Urinary bladder (tissue), 4 donors: Measurements from ENCODE around the gene TJP3. TPM values are rescaled to one million over a fixed set of nuclear protein-coding genes. Genes with fewer than 3 reads are reported as not detected.

ENCODE experiments used
- DNase-seq: peaks from one replicate; pipeline ENCODE4 v3.0.0-alpha.2; 2015; ENCODE audit errors: extremely low spot score
- H3K27ac ChIP-seq: one replicate; pipeline ENCODE4 v1.5.1; 2013; ENCODE audit warnings: low read depth, mild to moderate bottlenecking, moderate library complexity
- H3K36me3 ChIP-seq: one replicate; pipeline ENCODE4 v1.6.1; 2013; ENCODE audit warnings: mild to moderate bottlenecking, moderate library complexity; ENCODE audit not compliant: insufficient read depth
- H3K4me1 ChIP-seq: one replicate; pipeline ENCODE4 v1.6.1; 2013; ENCODE audit warnings: mild to moderate bottlenecking, moderate library complexity; ENCODE audit not compliant: insufficient read depth
- H3K4me3 ChIP-seq: one replicate; pipeline ENCODE4 v1.5.1; 2013; ENCODE audit warnings: low read depth, low read length
- WGBS: extraction: QIAGEN DNeasy Blood & Tissue Kit; methylation state at CpG from one replicate; pipeline ENCODE4 v1.1.7; 2013; 5-methylcytosine and 5-hydroxymethylcytosine counted together
- polyA plus RNA-seq: library from polyadenylated mRNA; stranded (reverse); fragments of 200-250 nt; gene quantifications from one replicate; pipeline ENCODE4 v1.2.3, GENCODE V29; 2013
- total RNA-seq: library from RNA; depleted of rRNA; stranded (reverse); fragments of >200 nt; gene quantifications from one replicate; pipeline ENCODE4 v1.2.3, GENCODE V29; 2014
- donor health status: healthy with polysubstance abuse.
- donor health status: healthy.

Gene TJP3
- total and polyA plus RNA-seq, 2 donors = 2.8 to 3.1 TPM

GRCh38 chr19:3692141-3693024, 15.8 kb upstream of the TJP3 start:
- Histone ChIP-seq H3K4me1 (no peaks in the 10 kb centered on the region), H3K27ac (no peak overlapping the region), H3K36me3 (peaks cover 1% of the 10 kb centered on the region), H3K4me3 (no peak overlapping the region)
- WGBS = 82% methylated on average over 25 of the region's 25 CpGs
- DNase-seq = no peak

GRCh38 chr19:3693025-3693925, 14.9 kb upstream of the TJP3 start:
- Histone ChIP-seq H3K36me3 (no peaks in the 10 kb centered on the region), H3K27ac (no peak overlapping the region), H3K4me1 (no peaks in the 10 kb centered on the region), H3K4me3 (no peak overlapping the region)
- 53% methylated on average over 34 of the region's 34 CpGs for WGBS
- no peak for DNase-seq

- WGBS = 92% methylated on average over 42 of the region's 42 CpGs
- no peaks in the 10 kb centered on the region for H3K36me3 ChIP-seq
- no peak overlapping the region for H3K4me3 ChIP-seq
- no peak for DNase-seq
- H3K27ac ChIP-seq = no peak overlapping the region
- H3K4me1 ChIP-seq = no peaks in the 10 kb centered on the region
Observed at GRCh38 chr19:3694361-3695123, 13.6 kb upstream of the TJP3 start.

GRCh38 chr19:3695124-3695733, 13.0 kb upstream of the TJP3 start:
- WGBS = 95% methylated on average over 25 of the region's 25 CpGs
- no peak overlapping the region for H3K4me3 ChIP-seq
- no peaks in the 10 kb centered on the region for H3K36me3 ChIP-seq
- H3K4me1 ChIP-seq = no peaks in the 10 kb centered on the region
- DNase-seq = no peak
- no peak overlapping the region for H3K27ac ChIP-seq

- 89% methylated on average over 23 of the region's 23 CpGs for WGBS
- DNase-seq = no peak
- Histone ChIP-seq H3K4me1 (no peaks in the 10 kb centered on the region), H3K36me3 (no peaks in the 10 kb centered on the region), H3K4me3 (no peak overlapping the region), H3K27ac (no peak overlapping the region)
Observed at GRCh38 chr19:3695986-3696659, 12.1 kb upstream of the TJP3 start.

- Histone ChIP-seq H3K4me1 (no peaks in the 10 kb centered on the region), H3K4me3 (no peak overlapping the region), H3K27ac (no peak overlapping the region), H3K36me3 (no peaks in the 10 kb centered on the region)
- WGBS = 89% methylated on average over 10 of the region's 10 CpGs
- DNase-seq = no peak
Observed at GRCh38 chr19:3696660-3696995, 11.6 kb upstream of the TJP3 start.

GRCh38 chr19:3697094-3697493, 11.1 kb upstream of the TJP3 start:
- no peak overlapping the region for H3K27ac ChIP-seq
- no peak for DNase-seq
- 91% methylated on average over 30 of the region's 30 CpGs for WGBS

GRCh38 chr19:3697671-3698385, 10.4 kb upstream of the TJP3 start:
- WGBS = 84% methylated on average over 43 of the region's 43 CpGs

More at GRCh38 chr19:3697094-3697493, 11.1 kb upstream of the TJP3 start:
- no peaks in the 10 kb centered on the region for H3K36me3 ChIP-seq
- no peak overlapping the region for H3K4me3 ChIP-seq
- no peaks in the 10 kb centered on the region for H3K4me1 ChIP-seq

GRCh38 chr19:3698386-3698950, 9.7 kb upstream of the TJP3 start:
- 45% methylated on average over 12 of the region's 12 CpGs for WGBS
- H3K27ac ChIP-seq = no peak overlapping the region
- H3K4me3 ChIP-seq = peak overlapping the region; percentile 99
- no peaks in the 10 kb centered on the region for H3K36me3 ChIP-seq
- DNase-seq = no peak
- no peaks in the 10 kb centered on the region for H3K4me1 ChIP-seq

More at GRCh38 chr19:3697671-3698385, 10.4 kb upstream of the TJP3 start:
- Histone ChIP-seq H3K4me1 (no peaks in the 10 kb centered on the region), H3K27ac (no peak overlapping the region), H3K36me3 (no peaks in the 10 kb centered on the region), H3K4me3 (no peak overlapping the region)
- DNase-seq = no peak

- 2% methylated on average over 34 of the region's 34 CpGs for WGBS
- no peaks in the 10 kb centered on the region for H3K36me3 ChIP-seq
- H3K4me3 ChIP-seq = peak overlapping the region; percentile 99
- no peaks in the 10 kb centered on the region for H3K4me1 ChIP-seq
- H3K27ac ChIP-seq = peak overlapping the region; percentile 57
- DNase-seq = no peak
Observed at GRCh38 chr19:3698974-3699740, 9.0 kb upstream of the TJP3 start.

GRCh38 chr19:3699741-3700241, 8.4 kb upstream of the TJP3 start:
- Histone ChIP-seq H3K36me3 (no peaks in the 10 kb centered on the region), H3K4me1 (no peaks in the 10 kb centered on the region), H3K27ac (peak overlapping the region; percentile 57), H3K4me3 (peak overlapping the region; percentile 99)
- under 1% methylated on average over 43 of the region's 43 CpGs for WGBS
- no peak for DNase-seq
